Measurements from ENCODE around the gene ENTPD5.

DNA sequence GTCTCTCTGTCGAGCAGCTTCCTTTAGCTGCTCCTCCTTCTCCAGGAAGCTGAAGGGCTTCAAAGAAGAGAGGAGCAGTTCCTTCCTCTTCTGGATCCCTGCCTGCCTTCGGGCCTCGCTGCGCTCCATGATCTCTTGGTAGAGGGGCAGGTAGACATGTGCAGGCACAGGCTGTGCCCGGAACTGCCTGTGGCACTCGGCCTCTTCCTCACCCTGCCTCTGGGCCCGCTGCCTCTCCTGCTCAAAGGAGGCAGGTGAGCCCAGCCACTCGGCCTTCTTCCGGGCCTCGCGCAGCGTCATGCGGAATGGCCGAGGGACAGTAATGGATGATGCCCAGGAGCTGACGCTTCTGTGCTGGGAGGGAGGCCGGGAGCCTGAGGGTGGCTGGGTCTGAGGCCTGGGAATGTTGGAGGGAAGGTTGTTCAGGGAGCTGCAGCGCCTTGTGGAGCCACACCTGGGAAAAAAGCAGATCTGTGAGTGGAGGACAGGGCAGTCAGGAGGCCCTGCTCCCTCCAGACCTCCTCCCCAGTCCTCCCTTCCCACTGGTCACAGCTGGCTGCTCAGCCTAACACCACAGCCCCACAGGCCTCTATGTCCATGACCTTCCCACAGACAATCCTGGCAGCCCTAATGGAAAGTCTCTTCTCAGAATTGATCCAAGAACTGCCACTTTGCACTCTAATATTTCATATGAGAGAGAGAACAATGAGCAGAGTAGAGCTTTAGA is 74.5 kb downstream of the ENTPD5 start:
- TF ChIP-seq POLR2A (IDR thresholded peaks at IDR 0.05; ENCODE audit: low read length) = no peak
- no peak for TF ChIP-seq GATA1 (IDR thresholded peaks at IDR 0.05; ENCODE audit: low read depth, low read length)
